Stimulated activated CD4-positive, alpha-beta T cell treated with anti-CD3 and anti-CD28 coated beads, Interleukin-1b, Interleukin-23, amount 100 ng/mL, for 4 hours (primary cell): ENCODE results near the gene MAP4K4.
"Not testable (repeated sequence)": the region's sequence is repeated elsewhere in the genome, so short reads cannot be mapped to it uniquely, and the experiment has no call there.

Experiments used
- DNase-seq, 2 donors: peaks; one replicate each; pipeline ENCODE4 v3.0.0-alpha.2; 2020; ENCODE audit warnings: low read depth in 2 of 2

MAP4K4 gene

DNA sequence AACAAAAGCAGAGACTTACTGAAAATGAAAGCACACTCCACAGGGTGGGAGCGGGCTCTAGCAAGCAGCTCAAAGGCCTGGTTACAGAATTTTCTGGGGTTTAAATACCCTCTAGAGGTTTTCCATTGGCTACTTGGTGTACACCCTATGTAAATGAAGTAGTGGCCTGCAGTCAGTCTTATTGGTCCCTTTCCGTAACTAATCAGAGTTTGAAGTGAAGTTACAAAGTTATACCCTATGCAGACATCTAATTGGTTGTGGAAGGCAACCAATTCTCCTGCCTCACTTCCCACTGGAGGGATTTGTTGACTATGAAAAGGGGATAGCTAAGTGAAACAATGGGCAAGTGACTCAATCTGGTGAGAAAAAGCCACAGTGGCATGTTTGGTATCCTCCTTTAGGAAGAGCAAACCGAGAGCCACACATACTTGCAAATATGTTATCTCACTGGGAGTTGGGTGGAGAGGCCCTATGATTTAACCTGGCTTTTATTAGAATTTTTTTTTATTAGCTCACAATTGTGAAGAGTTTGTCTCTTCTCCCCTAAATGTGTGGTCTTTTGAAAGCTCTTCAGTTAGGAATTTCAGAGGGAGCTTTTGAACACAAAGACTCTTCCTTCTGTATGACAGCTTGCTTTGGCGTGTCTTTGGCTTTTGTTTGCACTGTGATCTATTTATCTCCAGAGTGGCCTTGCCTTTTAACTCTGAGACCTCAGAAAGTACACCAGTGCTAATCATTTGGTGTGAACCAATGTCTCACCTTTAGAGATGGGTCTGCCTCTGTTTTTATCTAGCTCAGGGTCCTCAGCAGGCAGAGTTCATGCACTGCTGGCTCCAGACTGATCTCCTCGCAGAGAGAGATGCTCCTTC is 69.6 kb downstream of the MAP4K4 start:
- no peak for DNase-seq

DNA sequence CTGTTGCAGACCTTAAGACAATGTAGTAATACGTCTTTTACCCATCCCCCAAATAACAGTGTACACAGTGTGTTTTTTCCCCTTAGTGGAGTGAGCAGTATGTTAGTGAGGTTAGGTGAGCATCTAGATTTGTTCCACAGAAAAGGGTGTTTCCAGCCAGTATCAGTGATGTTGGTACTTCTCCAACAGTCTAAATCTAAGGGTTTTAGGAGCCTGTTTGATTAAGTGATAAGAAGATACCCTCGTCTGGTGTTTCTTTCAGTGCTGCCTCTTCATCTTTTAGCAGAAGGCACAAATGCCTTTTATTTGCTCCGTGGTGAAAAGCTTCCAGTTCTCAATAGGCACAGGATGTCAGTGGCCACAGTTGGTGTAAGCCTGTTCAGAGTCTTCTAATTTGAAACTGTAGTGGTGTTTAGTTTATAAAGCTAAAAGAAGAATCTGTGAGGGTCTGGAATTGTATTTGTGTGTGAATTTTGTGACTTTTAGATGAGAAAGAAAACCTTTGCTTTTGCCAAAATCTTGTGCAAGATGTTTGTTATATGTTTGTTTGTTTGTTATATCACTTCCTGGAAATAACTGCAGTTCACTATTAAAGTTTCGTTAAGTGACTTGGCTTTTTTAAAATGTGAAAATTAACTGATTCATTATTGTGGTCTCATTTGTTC is 71.2 kb downstream of the MAP4K4 start:
- no peak for DNase-seq

DNA sequence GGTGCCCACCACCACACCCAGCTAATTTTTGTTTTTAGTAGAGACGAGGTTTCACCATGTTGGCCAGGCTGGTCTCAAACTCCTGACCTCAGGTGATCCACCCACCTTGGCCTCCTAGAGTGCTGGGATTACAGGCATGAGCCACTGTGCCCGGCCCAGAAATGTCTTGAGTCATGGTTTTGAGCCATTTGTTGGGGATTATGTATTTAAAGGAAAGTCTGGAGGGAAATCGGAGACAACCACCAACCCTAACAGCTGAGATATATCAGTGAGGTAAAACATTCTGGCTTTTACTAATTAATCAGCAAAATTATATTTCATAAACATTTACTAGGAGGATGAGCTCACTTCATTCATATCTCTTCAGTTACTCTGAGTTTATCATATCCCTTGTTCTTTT is 72.2 kb downstream of the MAP4K4 start:
- DNase-seq: not testable (repeated sequence)

DNA sequence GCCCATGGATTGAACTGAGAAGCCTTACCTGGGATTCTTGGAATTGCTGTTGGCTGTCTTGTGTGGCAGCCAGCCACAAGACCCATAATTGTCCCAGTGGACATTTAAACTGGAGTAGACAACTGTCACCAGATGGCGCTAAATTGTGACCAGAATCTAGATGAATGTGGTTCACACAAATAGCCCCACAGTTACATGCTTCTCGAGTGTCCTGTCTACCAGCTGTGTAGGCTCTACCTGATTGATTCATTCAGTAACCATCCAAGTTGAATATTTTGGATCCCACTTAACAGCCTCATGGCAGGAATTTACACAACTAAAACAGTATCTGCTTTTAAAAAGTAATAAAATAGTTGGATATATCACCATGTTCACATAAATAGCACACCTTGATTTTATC is 73.2 kb downstream of the MAP4K4 start:
- no peak for DNase-seq

DNA sequence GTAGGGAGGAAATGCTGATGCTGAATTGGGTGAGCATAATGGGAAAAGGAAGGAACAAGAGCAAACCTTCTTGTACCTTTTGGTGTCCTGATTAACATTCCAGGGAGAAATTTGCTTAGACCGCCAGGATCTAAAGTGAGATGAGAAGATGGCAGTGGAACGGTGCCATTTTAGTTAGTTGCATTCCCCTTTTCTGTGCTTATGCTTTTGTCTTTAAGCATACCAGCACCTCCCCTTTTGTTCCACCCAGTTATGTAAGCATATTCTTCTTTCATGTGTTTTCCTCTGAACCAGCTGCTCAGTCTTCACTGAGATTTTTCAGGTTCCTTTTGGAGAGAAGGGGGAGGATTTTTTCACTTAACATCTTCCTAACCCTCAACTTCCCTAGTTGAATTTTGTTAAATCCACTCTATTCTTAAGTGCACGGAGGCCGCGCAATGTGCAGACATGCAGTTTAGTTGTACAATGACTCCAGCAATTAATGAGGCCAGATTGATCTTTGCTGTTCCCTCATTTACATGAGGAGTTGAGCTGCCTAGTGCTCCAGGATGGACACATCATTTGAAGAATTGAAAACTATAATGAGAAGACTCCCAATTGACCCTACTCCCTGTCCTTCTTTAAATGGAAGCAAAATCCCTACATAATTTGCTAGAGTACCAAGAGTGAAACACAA is 73.9 kb downstream of the MAP4K4 start:
- DNase-seq: no peak

DNA sequence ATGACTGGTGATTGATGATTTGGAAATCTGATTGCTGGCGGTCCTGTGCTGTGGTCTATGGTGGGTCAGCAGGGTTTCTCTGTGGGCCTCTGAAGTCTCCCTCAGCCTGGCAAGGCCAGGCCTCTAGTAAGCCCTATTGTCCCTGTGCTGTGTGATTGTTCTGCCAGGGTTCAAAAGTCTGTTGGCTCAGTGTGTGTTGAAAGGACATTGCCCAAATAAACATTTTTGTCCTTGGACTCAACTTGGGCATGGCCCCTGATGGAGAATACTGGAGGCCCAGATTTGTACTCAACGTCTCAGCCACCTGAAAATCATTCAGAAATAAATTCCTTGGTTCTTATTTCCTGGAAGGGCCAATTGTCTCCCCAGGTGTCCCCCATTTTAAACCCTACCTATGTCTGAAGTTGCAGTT is 74.4 kb downstream of the MAP4K4 start:
- DNase-seq: no peak

DNA sequence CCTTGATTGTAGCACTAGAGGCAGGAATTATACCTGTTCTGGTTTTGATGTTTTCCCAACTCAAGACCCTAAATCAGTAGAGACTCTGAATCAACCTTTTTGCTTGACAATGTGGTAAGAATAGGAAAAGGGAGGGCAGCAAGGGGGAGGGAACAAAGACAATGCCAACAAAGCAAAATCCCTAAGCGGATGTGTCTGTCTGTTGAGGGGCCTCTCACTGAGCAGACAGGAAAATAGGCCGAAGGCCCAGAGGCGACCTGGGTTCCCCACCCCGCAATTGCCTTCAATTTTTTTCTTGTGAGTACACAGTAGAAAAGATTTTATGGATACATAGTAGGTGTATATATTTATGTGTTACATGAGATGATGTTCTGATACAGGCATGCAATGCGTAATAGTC is 75.6 kb downstream of the MAP4K4 start:
- DNase-seq: no peak

DNA sequence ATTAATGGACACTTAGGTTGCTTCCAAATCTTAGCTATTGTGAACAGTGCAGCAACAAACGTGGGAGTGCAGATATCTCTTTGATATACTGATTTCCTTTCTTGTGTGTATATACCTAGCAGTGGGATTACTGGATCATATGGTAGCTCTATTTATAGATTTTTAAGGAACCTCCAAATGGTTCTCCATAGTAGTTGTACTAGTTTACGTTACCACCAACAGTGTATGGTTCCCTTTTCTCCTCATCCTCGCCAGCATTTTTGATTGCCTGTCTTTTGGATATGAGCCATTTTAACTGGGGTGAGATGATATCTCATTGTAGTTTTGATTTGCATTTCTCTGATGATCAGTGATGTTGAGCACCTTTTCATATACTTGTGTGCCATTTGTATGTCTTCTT is 76.5 kb downstream of the MAP4K4 start:
- DNase-seq: not testable (repeated sequence)

DNA sequence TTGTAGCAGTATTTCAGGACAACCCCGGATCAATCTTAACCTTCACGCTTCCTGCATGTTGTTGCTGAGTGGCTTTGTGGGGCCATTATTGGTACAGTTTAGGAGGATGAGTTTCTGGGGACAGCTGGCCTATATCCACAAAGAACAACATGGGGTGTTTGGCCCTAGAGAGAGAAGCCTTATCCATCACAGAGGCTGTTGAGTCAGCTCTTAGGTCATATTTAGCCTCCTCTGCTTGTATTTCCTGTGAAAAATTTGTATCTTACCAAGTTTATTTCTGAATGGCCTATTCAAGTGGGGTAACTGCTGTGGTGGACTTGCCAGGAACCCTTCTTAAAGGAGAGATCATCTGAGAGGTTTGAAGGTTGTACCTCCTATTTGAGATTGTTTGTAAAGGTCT is 77.6 kb downstream of the MAP4K4 start:
- no peak for DNase-seq

DNA sequence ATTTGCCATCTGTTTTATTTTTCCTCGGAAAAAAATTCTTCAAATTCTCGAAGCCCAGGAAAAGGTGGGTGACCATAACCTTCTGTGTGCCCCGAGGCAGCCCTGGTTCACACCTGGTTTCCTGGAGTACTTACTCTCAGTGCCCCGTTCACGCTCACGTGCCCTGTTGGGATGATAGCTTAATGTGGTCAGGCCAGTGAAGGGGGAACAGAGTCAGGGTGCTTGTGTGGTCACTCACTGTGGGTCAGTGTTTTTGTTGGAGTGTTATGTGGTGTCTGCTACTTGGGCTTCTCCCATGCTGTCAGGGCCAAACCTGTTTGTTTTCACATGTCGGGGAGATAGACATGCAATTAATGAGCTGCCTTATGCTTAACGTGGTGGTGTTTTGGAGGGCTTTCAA is 78.1 kb downstream of the MAP4K4 start:
- DNase-seq: no peak

DNA sequence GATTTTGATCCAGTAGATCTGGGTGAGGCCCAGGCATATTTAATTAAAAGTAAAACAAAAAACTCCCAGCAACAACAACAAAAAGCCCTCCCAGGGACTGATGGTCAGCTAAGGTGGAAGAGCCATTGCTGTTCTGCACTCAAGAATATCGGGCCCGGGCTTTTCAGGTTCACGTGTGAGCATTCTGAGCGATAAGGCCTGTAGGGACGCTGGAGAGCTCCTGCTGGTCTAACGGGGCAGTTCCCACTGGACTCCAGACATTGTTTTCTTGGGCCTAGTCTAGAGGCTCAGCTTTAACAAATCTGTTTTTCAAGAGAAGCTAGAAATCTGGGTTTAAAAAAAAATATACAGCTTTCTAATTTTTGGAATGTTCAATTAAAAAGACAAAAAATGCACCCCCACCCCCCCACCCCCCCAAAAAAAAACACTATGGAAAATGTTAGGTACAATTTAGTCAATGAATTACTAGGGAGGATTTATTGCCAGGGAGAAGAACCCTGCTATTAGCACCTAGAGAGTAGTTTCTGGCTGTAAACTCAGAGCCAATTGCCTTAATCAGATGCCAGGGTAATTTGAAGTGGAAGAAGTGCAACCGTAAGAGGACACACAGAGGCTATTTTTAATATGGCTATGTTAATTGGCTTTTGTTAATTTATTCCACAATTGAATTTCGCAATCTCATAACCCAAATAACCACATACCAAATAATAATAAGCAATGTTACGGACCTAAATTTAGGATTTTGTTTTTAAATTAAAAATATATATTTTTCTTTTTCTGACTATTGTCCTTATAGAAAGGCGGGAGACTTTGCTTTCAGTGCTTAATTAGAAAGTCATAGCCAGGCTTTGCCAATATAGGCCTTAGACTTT is 78.9 kb downstream of the MAP4K4 start:
- DNase-seq: no peak

DNA sequence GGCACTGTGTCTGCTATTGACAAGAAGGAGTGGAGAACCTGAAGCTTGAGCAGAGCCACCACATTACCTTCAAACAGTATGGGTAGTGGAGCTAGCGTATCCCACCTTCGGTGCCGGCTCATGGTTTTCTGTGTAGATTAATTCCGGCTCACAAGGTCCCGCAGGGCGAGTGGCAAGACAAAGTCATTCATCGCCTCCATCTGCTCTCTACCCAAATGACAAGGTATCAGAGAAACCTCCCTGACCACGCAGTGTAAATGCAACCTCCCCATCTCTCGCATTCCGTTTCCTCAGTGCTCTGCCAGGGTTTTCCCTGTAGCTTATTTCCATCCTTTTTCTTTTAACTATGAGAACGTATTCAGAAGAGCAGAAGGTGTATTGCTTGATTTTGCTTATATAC is 79.8 kb downstream of the MAP4K4 start:
- DNase-seq: no peak

DNA sequence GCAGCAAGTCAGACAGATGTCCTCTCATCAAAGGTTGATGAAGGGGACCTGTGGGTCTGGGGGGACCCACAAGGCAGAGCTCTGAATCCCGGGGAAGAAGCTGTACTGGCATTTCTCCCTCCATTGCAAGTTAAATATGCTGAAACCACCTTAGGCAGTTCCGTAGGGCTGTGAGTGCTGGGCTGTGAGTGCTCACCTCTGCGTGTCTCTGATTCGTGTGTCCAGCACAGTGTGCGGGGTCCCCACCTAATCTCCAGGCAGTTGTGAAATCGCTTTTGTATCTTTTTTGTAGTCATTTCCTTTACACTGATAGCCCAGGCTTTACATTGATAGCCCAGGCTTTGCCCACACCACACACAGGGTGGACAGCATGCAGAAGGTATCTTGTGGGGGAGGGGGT is 80.6 kb downstream of the MAP4K4 start:
- no peak for DNase-seq

DNA sequence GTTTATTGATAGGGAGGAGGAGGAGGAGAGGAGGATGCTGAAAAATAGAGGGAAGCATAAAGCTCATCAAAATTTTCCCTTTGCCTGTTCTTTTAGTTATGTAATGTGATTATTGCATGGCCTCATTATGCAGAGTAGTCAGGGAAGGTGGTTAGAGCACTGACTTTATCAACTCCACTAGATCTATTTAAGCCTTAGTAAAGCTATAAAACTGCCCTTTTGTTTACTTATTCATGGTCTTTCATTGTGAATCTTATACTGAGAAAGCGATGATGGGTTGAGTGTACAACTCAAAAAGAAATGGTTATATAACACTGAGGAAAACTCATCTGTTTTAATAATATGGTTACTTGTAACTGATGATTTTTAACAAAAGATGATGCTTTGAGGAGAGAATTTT is 81.7 kb downstream of the MAP4K4 start:
- DNase-seq: no peak

DNA sequence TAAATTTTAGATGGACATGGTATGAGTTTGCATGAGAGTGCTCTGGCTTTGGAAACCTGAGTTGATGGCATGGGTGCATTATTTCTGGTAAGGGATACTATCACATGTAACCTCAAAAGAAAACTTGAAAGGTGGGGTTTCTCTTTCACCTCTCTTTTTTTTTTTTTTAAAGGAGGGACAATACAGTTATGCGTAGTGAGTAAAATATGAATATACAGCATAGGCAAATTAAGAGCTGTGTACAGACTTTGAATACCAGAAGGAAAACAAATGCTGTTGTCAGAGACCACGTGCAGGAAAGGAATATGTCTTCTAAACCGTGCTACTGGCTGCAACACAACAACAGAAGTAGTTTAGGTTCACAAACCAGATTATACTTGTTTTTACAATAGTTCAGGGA is 82.1 kb downstream of the MAP4K4 start:
- DNase-seq: no peak

DNA sequence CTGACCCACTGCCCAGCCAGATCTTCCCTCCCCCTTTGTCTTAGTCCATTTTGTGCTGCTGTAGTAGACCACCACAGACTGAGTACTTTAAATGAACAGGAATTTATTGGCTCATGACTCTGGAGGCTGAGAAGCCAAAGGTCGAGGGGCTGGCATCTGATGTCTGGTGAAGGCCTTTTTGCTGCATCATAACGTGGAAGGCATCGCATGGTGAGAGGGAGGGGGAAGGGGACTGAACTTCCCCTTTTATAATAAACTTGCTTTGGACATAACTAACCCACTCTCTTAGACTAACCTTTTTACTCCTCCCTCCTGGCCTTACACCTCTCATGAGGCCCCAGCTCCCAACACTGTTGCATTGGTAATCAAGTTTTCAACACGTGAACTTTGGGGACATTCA is 83.8 kb downstream of the MAP4K4 start:
- DNase-seq: no peak

DNA sequence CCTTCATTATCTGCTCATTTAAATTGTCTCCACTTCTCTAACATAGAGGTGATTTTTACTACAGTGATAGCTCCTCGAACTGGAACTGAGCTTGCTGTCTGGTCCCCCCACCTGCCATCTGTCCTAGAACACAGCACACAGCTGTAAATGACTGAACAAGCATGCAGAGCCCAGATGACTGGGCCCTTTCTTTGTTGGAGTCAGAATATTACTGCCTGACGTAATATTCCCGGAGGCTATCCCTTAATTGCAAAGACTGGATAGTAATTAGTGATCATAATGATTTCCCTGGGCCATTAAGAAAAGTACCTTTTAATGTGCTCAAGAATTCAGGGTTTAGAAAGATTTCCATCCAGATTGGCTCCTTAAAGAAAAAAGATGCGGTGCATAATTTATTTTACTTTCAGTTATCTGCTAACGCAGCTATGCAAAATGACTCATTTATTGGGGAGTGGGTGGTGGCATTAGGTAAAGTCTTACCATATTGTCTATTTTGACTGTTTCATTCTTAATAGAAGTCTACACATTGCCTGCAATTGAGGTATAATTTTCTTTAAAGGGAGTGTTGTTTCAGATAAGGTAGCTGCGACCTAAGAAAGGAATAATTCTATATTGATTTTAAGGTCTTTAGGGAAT is 84.4 kb downstream of the MAP4K4 start:
- no peak for DNase-seq

DNA sequence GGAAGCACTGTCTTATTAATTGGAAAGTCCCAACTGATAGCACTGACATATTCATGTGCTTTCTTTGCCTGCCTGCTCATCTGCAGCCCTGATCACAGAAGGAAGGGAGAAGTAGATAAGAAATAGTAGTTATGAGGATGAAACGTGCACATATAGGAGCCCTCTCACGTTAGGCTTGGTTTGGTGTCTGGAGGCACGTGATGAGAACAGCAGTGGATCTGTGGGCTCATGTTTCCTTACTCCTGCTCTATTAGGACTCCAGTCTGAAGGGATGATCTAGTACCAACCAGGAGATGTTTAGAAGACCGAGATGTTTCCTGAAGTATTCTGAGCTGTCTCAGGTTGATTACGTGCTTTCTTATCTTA is 84.9 kb downstream of the MAP4K4 start:
- no peak for DNase-seq

DNA sequence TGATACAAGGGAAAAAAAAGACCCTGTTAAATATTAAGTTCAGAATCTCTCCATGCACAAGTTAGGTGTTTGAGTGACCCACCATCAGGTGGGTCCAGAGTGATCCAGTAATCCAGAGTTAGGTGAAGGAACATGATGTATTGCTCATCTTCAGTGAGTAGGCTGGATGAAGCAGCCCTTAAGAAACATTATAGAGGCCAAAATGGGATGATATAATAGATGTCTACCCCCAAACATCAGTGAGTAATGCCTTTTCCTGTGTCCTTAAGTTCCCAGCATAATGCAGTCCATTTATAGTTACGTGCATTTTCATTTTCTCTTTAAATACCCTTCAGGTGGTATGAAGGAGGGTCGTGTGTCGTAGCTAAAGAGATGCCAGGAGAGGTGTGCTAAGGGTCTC is 89.6 kb downstream of the MAP4K4 start:
- no peak for DNase-seq

DNA sequence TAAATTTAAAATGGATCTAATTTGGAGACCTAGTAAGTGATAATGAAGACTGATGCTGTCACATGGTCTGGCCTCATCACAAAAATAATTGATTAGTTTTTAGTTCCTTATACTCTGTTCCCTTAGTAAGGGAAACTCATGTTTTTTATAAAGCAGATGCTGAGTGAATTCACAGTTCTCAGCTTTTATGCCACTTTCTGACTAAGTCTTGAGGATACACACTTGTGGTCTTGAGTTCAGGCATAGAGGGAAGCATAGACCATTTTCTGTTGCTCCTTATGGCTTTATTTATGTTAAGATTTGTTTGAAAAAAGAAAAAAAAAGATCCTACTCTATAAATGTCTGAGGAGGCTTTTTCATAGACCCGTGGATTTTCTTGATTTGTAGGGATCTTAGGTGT is 91.1 kb downstream of the MAP4K4 start:
- no peak for DNase-seq
